HepG2 (cell line): ENCODE measurements around the gene SLFNL1. TPM values are rescaled to one million over a fixed set of nuclear protein-coding genes. Genes with fewer than 3 reads are reported as not detected.

Experiments
- ATAC-seq: fragments of 200-7000 bp; cut with Tn5 transposase; 3 replicates; pipeline ENCODE4 v1.9.1; 2020; ENCODE audit warnings: mild to moderate bottlenecking, moderate library complexity
- BruUV-seq: library from RNA; stranded (reverse); fragments of 400-500 nt; replicated peaks from 2 replicates; lab custom pipeline; 2021; lab: Mats Ljungman, UMichigan
- CTCF ChIA-PET: fragments of 300-600 bp; formaldehyde crosslinking; extraction: SDS; loops from one replicate; lab custom pipeline; 2021; ENCODE audit warnings: low total read pairs, inconsistent platforms, low intra/inter-chr PET ratio; lab: Yijun Ruan, JAX
- POLR2A ChIA-PET: fragments of 350-600 bp; sonication (Branson Sonifier 250); formaldehyde crosslinking; loops from one replicate; lab custom pipeline; 2020; ENCODE audit warnings: antibody characterized with exemption, inconsistent platforms; lab: Yijun Ruan, JAX
- DNase-seq: peaks from one replicate; pipeline ENCODE4 v3.0.0-alpha.2; 2015; ENCODE audit warnings: low spot score
- FAIRE-seq: peaks from 3 replicates; lab custom pipeline; 2011; peaks lifted over from hg19 to GRCh38; lab: Jason Lieb, UNC
- H2AFZ ChIP-seq: one replicate; pipeline ENCODE4 v1.6.1; 2011; ENCODE audit warnings: low read length, inconsistent platforms
- H3K27ac ChIP-seq: fragments of 300-600 bp; 3 replicates; pipeline ENCODE4 v1.8.0; 2011; ENCODE audit warnings: mixed run types, mild to moderate bottlenecking, mixed read lengths, low read length, inconsistent platforms; ENCODE audit not compliant: insufficient read depth; ENCODE audit errors: extremely low read length
- H3K27me3 ChIP-seq, 2 experiments: fragments of 200-600 bp in 1 of 2; 2 replicates in 1 of 2; 3 replicates in 1 of 2; pipeline versions ENCODE4 v1.6.0 to v1.8.0; 2011; ENCODE audit warnings: low read length in 2 of 2, mild to moderate bottlenecking in 2 of 2, moderate library complexity in 2 of 2, inconsistent platforms in 1 of 2; ENCODE audit not compliant: insufficient read depth in 2 of 2, control insufficient read depth in 1 of 2
- H3K36me3 ChIP-seq, 2 experiments: fragments of 200-600 bp in 1 of 2; replicated peaks in 1 of 2; 2 replicates in 1 of 2; 3 replicates in 1 of 2; pipeline versions ENCODE4 v1.5.1 to v1.8.0; 2011; ENCODE audit warnings: low read length in 2 of 2, inconsistent platforms in 1 of 2; ENCODE audit not compliant: insufficient read depth in 2 of 2, control insufficient read depth in 1 of 2
- H3K4me1 ChIP-seq: 2 replicates; pipeline ENCODE4 v1.5.1; 2012; ENCODE audit warnings: low read length, inconsistent platforms; ENCODE audit not compliant: insufficient read depth
- H3K4me2 ChIP-seq: 2 replicates; pipeline ENCODE4 v1.6.0; 2011; ENCODE audit warnings: low read depth, low read length, inconsistent platforms
- H3K4me3 ChIP-seq, 3 experiments: fragments of 200-600 bp in 1 of 3; sonication (generic), shearing (Covaris generic) in 1 of 3; replicated peaks in 1 of 3; 2 replicates each; pipeline ENCODE4 v1.5.1; 2011 to 2016; ENCODE audit warnings: low read length in 3 of 3, inconsistent platforms in 2 of 3, low read depth in 2 of 3, mild to moderate bottlenecking in 2 of 3, control low read depth in 1 of 3, mixed read lengths in 1 of 3; ENCODE audit not compliant: insufficient read depth in 1 of 3
- H3K79me2 ChIP-seq: one replicate; pipeline ENCODE4 v1.6.1; 2011; ENCODE audit warnings: low read length, inconsistent platforms; ENCODE audit not compliant: insufficient read depth
- H3K9ac ChIP-seq: 2 replicates; pipeline ENCODE4 v1.6.0; 2011; ENCODE audit warnings: mild to moderate bottlenecking, low read depth, low read length, inconsistent platforms; ENCODE audit not compliant: insufficient read depth
- H3K9me3 ChIP-seq: 2 replicates; pipeline ENCODE4 v1.5.1; 2012; ENCODE audit warnings: mild to moderate bottlenecking, low read length
- H4K20me1 ChIP-seq: 2 replicates; pipeline ENCODE4 v1.6.0; 2011; ENCODE audit warnings: inconsistent platforms, mild to moderate bottlenecking, low read length, moderate library complexity; ENCODE audit not compliant: insufficient read depth
- ELF3 ChIP-seq: IDR thresholded peaks from 2 replicates; pipeline ENCODE4 v1.6.1; 2016; ENCODE audit warnings: missing genetic modification reagents, missing compliant biosample characterization
- FOXC1 ChIP-seq: sonication (generic); formaldehyde crosslinking; IDR thresholded peaks from 2 replicates; pipeline ENCODE4 v1.8.0; 2022; ENCODE audit warnings: mild to moderate bottlenecking, missing genetic modification reagents, borderline replicate concordance
- GLI4 ChIP-seq: sonication (generic); formaldehyde crosslinking; IDR thresholded peaks from 2 replicates; pipeline ENCODE4 v1.5.1; 2020; ENCODE audit warnings: missing genetic modification reagents, mild to moderate bottlenecking, moderate library complexity, borderline replicate concordance
- GRHL1 ChIP-seq: sonication (generic); formaldehyde crosslinking; conservative IDR thresholded peaks from 2 replicates; pipeline ENCODE4 v1.8.0; 2022; ENCODE audit warnings: missing genetic modification reagents
- HOMEZ ChIP-seq: IDR thresholded peaks from 2 replicates; pipeline ENCODE4 v1.6.1; 2016; ENCODE audit warnings: low read depth
- KLF12 ChIP-seq: sonication (generic); formaldehyde crosslinking; IDR thresholded peaks from 2 replicates; pipeline ENCODE4 v1.4.0; 2020; ENCODE audit warnings: missing genetic modification reagents, borderline replicate concordance
- NAIF1 ChIP-seq: sonication (generic); formaldehyde crosslinking; IDR thresholded peaks from 2 replicates; pipeline ENCODE4 v1.5.0; 2020; ENCODE audit warnings: mild to moderate bottlenecking, missing genetic modification reagents, borderline replicate concordance
- NCOA5 ChIP-seq: sonication (generic); formaldehyde crosslinking; IDR thresholded peaks from 2 replicates; pipeline ENCODE4 v1.4.0; 2020; ENCODE audit warnings: missing genetic modification reagents
- RFXANK ChIP-seq: IDR thresholded peaks from 2 replicates; pipeline ENCODE4 v1.6.1; 2016
- SALL2 ChIP-seq: sonication (generic); formaldehyde crosslinking; IDR thresholded peaks from 2 replicates; pipeline ENCODE4 v1.8.1; 2023; ENCODE audit warnings: mild to moderate bottlenecking, missing genetic modification reagents, inconsistent platforms
- SCMH1 ChIP-seq: sonication (generic); formaldehyde crosslinking; IDR thresholded peaks from 2 replicates; pipeline ENCODE4 v1.9.0; 2021; ENCODE audit warnings: missing genetic modification reagents, mild to moderate bottlenecking, borderline replicate concordance
- SETDB1 ChIP-seq: sonication (generic); formaldehyde crosslinking; IDR thresholded peaks from 2 replicates; pipeline ENCODE4 v1.5.1; 2020; ENCODE audit warnings: missing genetic modification reagents, mild to moderate bottlenecking, borderline replicate concordance
- ZBTB39 ChIP-seq: sonication (generic); formaldehyde crosslinking; IDR thresholded peaks from 2 replicates; pipeline ENCODE4 v1.5.0; 2020; ENCODE audit warnings: missing genetic modification reagents
- ZKSCAN8 ChIP-seq: IDR thresholded peaks from 2 replicates; pipeline ENCODE4 v1.6.1; 2016; ENCODE audit warnings: borderline replicate concordance, missing genetic modification reagents, missing compliant biosample characterization
- ZNF263 ChIP-seq: sonication (generic); formaldehyde crosslinking; IDR thresholded peaks from 2 replicates; pipeline ENCODE4 v1.4.0; 2020; ENCODE audit warnings: missing genetic modification reagents
- ZNF33A ChIP-seq: sonication (generic); formaldehyde crosslinking; IDR thresholded peaks from 2 replicates; pipeline ENCODE4 v1.5.1; 2020; ENCODE audit warnings: missing genetic modification reagents, mild to moderate bottlenecking, moderate library complexity, borderline replicate concordance
- ZNF430 ChIP-seq: sonication (generic); formaldehyde crosslinking; IDR thresholded peaks from 2 replicates; pipeline ENCODE4 v1.9.0; 2021; ENCODE audit warnings: mild to moderate bottlenecking, missing genetic modification reagents
- ZNF768 ChIP-seq: sonication (generic); formaldehyde crosslinking; IDR thresholded peaks from 2 replicates; pipeline ENCODE4 v1.4.0; 2020; ENCODE audit warnings: missing genetic modification reagents
- WGBS: methylation state at CpG from one replicate; pipeline ENCODE4 v1.1.6; 2017; ENCODE audit warnings: low lambda C conversion rate; 5-methylcytosine and 5-hydroxymethylcytosine counted together
- in situ Hi-C: cut with HindIII; loops from 2 replicates; pipeline ENCODE4 v1.10.0; 2017; ENCODE audit warnings: low pct_unique_long_range_greater_than_20kb; ENCODE audit not compliant: extremely low pct_ligation_motif_present
- intact Hi-C: fragments of 100-400 bp; cut with micrococcal nuclease; formaldehyde crosslinking; loops from one replicate; pipeline ENCODE4 v1.10.0; 2022; ENCODE audit not compliant: unreplicated experiment
- polyA plus RNA-seq, 8 experiments: library from polyadenylated mRNA; depleted of rRNA in 3 of 8; stranded (reverse) in 7 of 8; unstranded in 1 of 8; fragments of >200 nt; fragmentation: Illumina TruSeq in 4 of 8; extraction: Trizol in 4 of 8; gene quantifications; 2 replicates each; pipeline versions ENCODE4 v1.2.1 to v1.2.3, GENCODE V29; 2011 to 2016; ENCODE audit warnings: low read depth in 4 of 8, missing spikeins in 1 of 8, mixed read lengths in 1 of 8; ENCODE audit not compliant: insufficient read depth in 1 of 8
- total RNA-seq, 5 experiments: library from RNA; depleted of rRNA; stranded (reverse); fragments of >200 nt; fragmentation: Illumina TruSeq; extraction: Trizol; gene quantifications; 2 replicates each; pipeline ENCODE4 v1.2.3, GENCODE V29; 2016; ENCODE audit warnings: low read depth in 1 of 5

Gene SLFNL1
- total and polyA plus RNA-seq, 2 of the 13 experiments (the other 11 are each of a cell fraction or from before 2014, with no cell fraction given): 0.07 to 0.20 TPM

- Histone ChIP-seq H3K9me3 (no peaks in the 10 kb centered on the region), H3K36me3 (no peaks in the 10 kb centered on the region), H4K20me1 (no peaks in the 10 kb centered on the region), H3K4me1 (peaks cover 12% of the 10 kb centered on the region), H3K27me3 (peaks cover 0 to 6% of the 10 kb centered on the region in 2 experiments; a peak in 1 of 5 replicates), H2AFZ (no peak overlapping the region), H3K4me3 (no peak overlapping the region), H3K27ac (no peak overlapping the region), H3K4me2 (no peak overlapping the region), H3K9ac (no peak overlapping the region), H3K79me2 (no peaks in the 10 kb centered on the region)
- ChIA-PET POLR2A (no interaction called here), CTCF (no interaction called here)
- FAIRE-seq (no peak), DNase-seq (no peak), ATAC-seq (no peak)
- TF ChIP-seq RFXANK (no peak), ZBTB39 (no peak), ZNF33A (CRISPR knock-in tag) (no peak), SALL2 (no peak), GRHL1 (CRISPR knock-in tag) (no peak), FOXC1 (CRISPR knock-in tag) (no peak), KLF12 (CRISPR knock-in tag) (no peak), SETDB1 (no peak), NAIF1 (CRISPR knock-in tag) (no peak), ZNF263 (CRISPR knock-in tag) (no peak), GLI4 (no peak), ZKSCAN8 (CRISPR knock-in tag) (no peak), ELF3 (CRISPR knock-in tag) (no peak), NCOA5 (no peak), ZNF768 (CRISPR knock-in tag) (no peak), SCMH1 (CRISPR knock-in tag) (no peak), ZNF430 (CRISPR knock-in tag) (no peak), HOMEZ (no peak)
- in situ Hi-C loops (no loop called here), intact Hi-C loops (no loop called here)
- BruUV-seq: no TSS peak
- 5% methylated on average over 1 of the region's 1 CpG for WGBS
Measured at GRCh38 chr1:40971966-40972365, 49.6 kb downstream of the SLFNL1 start.
